B cell (primary cell): Measurements from ENCODE around the gene ACSS1. TPM values are rescaled to one million over a fixed set of nuclear protein-coding genes. Genes with fewer than 3 reads are reported as not detected.

Experiments
- ATAC-seq: fragments of 200-7000 bp; cut with Tn5 transposase; one replicate; pipeline ENCODE4 v1.10.0; 2021; ENCODE audit warnings: low read depth, mild to moderate bottlenecking, moderate number of reproducible peaks, moderate library complexity
- CTCF ChIA-PET: fragments of 350-600 bp; sonication (Branson Sonifier 250); formaldehyde crosslinking; loops from one replicate; lab custom pipeline; 2021; ENCODE audit warnings: antibody characterized with exemption, inconsistent platforms; lab: Charles Lee
- POLR2A ChIA-PET: fragments of 350-600 bp; sonication (Branson Sonifier 250); formaldehyde crosslinking; loops from one replicate; lab custom pipeline; 2021; ENCODE audit warnings: antibody characterized with exemption; lab: Charles Lee
- DNase-seq: peaks from one replicate; pipeline ENCODE4 v3.0.0; 2013
- H2AFZ ChIP-seq: 2 replicates; pipeline ENCODE4 v1.6.1; 2012; ENCODE audit warnings: mild to moderate bottlenecking, low read depth, low read length; ENCODE audit not compliant: insufficient read depth, poor library complexity, severe bottlenecking
- H3K27ac ChIP-seq, 2 donors: 1 replicate in 1 of 2; 2 replicates in 1 of 2; pipeline ENCODE4 v1.5.1; 2012 to 2013; ENCODE audit warnings: low read length in 2 of 2, mild to moderate bottlenecking in 2 of 2, moderate library complexity in 1 of 2
- H3K27me3 ChIP-seq, 4 experiments: fragments of 200-600 bp in 1 of 4; sonication (generic) in 1 of 4; replicated peaks in 1 of 4; 1 replicate in 2 of 4; 2 replicates in 2 of 4; pipeline versions ENCODE4 v1.6.1 to v1.7.0; 2013 to 2016; ENCODE audit warnings: low read length in 3 of 4, mild to moderate bottlenecking in 2 of 4, mixed read lengths in 1 of 4, moderate library complexity in 1 of 4; ENCODE audit not compliant: insufficient read depth in 4 of 4, control insufficient read depth in 3 of 4; ENCODE audit errors: control extremely low read depth in 1 of 4
- H3K36me3 ChIP-seq, 2 experiments: replicated peaks in 1 of 2; 1 replicate in 1 of 2; 2 replicates in 1 of 2; pipeline versions ENCODE4 v1.6.1 to v1.7.1; 2013; ENCODE audit warnings: low read length in 1 of 2; ENCODE audit not compliant: insufficient read depth in 2 of 2, control insufficient read depth in 1 of 2; ENCODE audit errors: control extremely low read depth in 1 of 2, extremely low read depth in 1 of 2
- H3K4me1 ChIP-seq, 2 donors: fragments of 200-600 bp in 1 of 2; sonication (generic) in 1 of 2; 1 replicate in 1 of 2; 2 replicates in 1 of 2; pipeline versions ENCODE4 v1.5.1 to v1.6.1; 2013 to 2017; ENCODE audit warnings: low read length in 2 of 2; ENCODE audit not compliant: control insufficient read depth in 2 of 2, insufficient read depth in 2 of 2
- H3K4me2 ChIP-seq: replicated peaks from 2 replicates; pipeline ENCODE3; 2012; ENCODE audit warnings: mild to moderate bottlenecking, low read depth, low read length; ENCODE audit not compliant: poor library complexity, severe bottlenecking
- H3K4me3 ChIP-seq, 5 experiments: fragments of 200-600 bp in 1 of 5; sonication (generic) in 1 of 5; 1 replicate in 3 of 5; 2 replicates in 2 of 5; pipeline versions ENCODE4 v1.5.1 to v1.7.0; 2011 to 2016; ENCODE audit warnings: low read length in 4 of 5, mild to moderate bottlenecking in 4 of 5, low read depth in 2 of 5, control low read depth in 1 of 5, moderate library complexity in 1 of 5; ENCODE audit not compliant: insufficient read depth in 1 of 5; ENCODE audit errors: control extremely low read depth in 1 of 5, extremely low read depth in 1 of 5
- H3K79me2 ChIP-seq: fragments of 200-600 bp; sonication (generic); one replicate; pipeline ENCODE4 v1.6.0; 2016; ENCODE audit warnings: low read length; ENCODE audit not compliant: control insufficient read depth, insufficient read depth
- H3K9ac ChIP-seq: fragments of 200-600 bp; sonication (generic); 2 replicates; pipeline ENCODE4 v1.6.1; 2017; ENCODE audit warnings: mild to moderate bottlenecking, low read length, moderate library complexity
- H3K9me3 ChIP-seq, 3 donors: one replicate each; pipeline versions ENCODE4 v1.6.1 to v1.7.1; 2013; ENCODE audit warnings: low read length in 2 of 3; ENCODE audit not compliant: control insufficient read depth in 2 of 3, insufficient read depth in 1 of 3; ENCODE audit errors: control extremely low read depth in 1 of 3
- H4K20me1 ChIP-seq: 2 replicates; pipeline ENCODE4 v1.6.0; 2012; ENCODE audit warnings: mild to moderate bottlenecking, low read length; ENCODE audit not compliant: insufficient read depth, control insufficient read depth, poor library complexity, severe bottlenecking
- H3K27ac Mint-ChIP-seq: one replicate; pipeline ENCODE4 v1.8.0; 2021; ENCODE audit warnings: mixed read lengths
- H3K27me3 Mint-ChIP-seq: one replicate; pipeline ENCODE4 v1.8.0; 2021; ENCODE audit warnings: mixed read lengths
- H3K4me1 Mint-ChIP-seq: one replicate; pipeline ENCODE4 v1.8.0; 2021; ENCODE audit warnings: mixed read lengths
- H3K4me3 Mint-ChIP-seq: one replicate; pipeline ENCODE4 v1.8.0; 2021; ENCODE audit warnings: mixed read lengths
- H3K9me3 Mint-ChIP-seq: one replicate; pipeline ENCODE4 v1.8.0; 2022; ENCODE audit warnings: mixed read lengths; ENCODE audit not compliant: insufficient read depth
- EZH2 ChIP-seq: IDR thresholded peaks from 2 replicates; pipeline ENCODE4 v1.6.1; 2012; ENCODE audit warnings: borderline replicate concordance, low read depth, mild to moderate bottlenecking, moderate library complexity, low read length; ENCODE audit not compliant: insufficient read depth, poor library complexity, severe bottlenecking
- WGBS: methylation state at CpG from one replicate; pipeline ENCODE4 v1.1.5; 2013; ENCODE audit warnings: missing lambda C conversion rate; ENCODE audit not compliant: insufficient coverage; 5-methylcytosine and 5-hydroxymethylcytosine counted together
- intact Hi-C: fragments of 100-400 bp; cut with micrococcal nuclease; formaldehyde crosslinking; loops from one replicate; pipeline ENCODE4 v1.10.0; 2022
- polyA plus RNA-seq: library from polyadenylated mRNA; depleted of rRNA; stranded (reverse); fragments of >200 nt; gene quantifications from 2 replicates; pipeline ENCODE4 v1.2.3, GENCODE V29; 2012
- total RNA-seq, 2 donors: library from RNA; stranded (reverse); fragments of 120-200 nt in 1 of 2; gene quantifications; 1 replicate in 1 of 2; 2 replicates in 1 of 2; pipeline versions ENCODE4 v1.2.3 to v1.2.4, GENCODE V29; 2013 to 2022
- TF ChIP-seq, protein P1 (sequence below): fragments of 200-600 bp; IDR thresholded peaks from one replicate; pipeline ENCODE4 v1.8.0; 2022; ENCODE audit warnings: antibody characterized with exemption, mild to moderate bottlenecking

The ACSS1 gene
- total and polyA plus RNA-seq, 2 donors (not counting 1 experiment from before 2014, with no cell fraction given) = 82.7 to 95.5 TPM

DNA sequence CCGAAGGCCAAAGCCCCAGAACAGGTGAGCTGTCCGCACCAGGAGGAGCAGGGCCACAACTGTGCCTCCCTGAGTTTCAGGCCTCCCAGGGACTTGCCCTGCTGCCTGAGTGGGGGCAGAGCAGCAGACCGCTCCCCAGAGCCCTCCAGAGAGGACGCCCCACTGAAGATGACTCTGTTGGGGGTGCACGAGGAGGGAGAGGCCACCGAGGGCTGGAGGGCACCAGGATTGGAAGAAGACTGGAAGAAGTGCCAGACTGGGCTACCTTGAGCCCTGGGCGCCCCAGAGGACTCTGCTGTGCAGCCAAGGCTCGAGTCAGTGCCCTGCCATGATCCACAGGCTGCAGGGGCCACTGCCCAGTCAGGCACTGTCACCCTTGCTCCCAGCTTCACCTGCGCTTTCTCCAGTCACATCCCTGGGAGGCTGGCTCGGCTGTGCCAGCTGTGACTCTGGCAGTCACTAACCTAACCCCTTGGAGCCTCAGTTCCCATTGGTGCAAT lies 97.6 kb downstream of the ACSS1 start:
- Histone ChIP-seq H3K9me3 (no peaks in the 10 kb centered on the region), H3K4me2 (no peak overlapping the region), H3K36me3 (peaks cover 7 to 37% of the 10 kb centered on the region in 2 experiments), H3K27me3 (no peaks in the 10 kb centered on the region), H4K20me1 (no peaks in the 10 kb centered on the region), H3K4me3 (no peak overlapping the region), H3K4me1 (no peaks in the 10 kb centered on the region), H3K79me2 (no peaks in the 10 kb centered on the region), H3K9ac (no peak overlapping the region), H2AFZ (no peak overlapping the region), H3K27ac (no peak overlapping the region)
- Mint-ChIP-seq H3K9me3 (no peaks in the 10 kb centered on the region), H3K27me3 (no peaks in the 10 kb centered on the region), H3K4me1 (peaks cover 7% of the 10 kb centered on the region), H3K4me3 (no peak overlapping the region), H3K27ac (no peak overlapping the region)
- TF ChIP-seq, protein P1, sequence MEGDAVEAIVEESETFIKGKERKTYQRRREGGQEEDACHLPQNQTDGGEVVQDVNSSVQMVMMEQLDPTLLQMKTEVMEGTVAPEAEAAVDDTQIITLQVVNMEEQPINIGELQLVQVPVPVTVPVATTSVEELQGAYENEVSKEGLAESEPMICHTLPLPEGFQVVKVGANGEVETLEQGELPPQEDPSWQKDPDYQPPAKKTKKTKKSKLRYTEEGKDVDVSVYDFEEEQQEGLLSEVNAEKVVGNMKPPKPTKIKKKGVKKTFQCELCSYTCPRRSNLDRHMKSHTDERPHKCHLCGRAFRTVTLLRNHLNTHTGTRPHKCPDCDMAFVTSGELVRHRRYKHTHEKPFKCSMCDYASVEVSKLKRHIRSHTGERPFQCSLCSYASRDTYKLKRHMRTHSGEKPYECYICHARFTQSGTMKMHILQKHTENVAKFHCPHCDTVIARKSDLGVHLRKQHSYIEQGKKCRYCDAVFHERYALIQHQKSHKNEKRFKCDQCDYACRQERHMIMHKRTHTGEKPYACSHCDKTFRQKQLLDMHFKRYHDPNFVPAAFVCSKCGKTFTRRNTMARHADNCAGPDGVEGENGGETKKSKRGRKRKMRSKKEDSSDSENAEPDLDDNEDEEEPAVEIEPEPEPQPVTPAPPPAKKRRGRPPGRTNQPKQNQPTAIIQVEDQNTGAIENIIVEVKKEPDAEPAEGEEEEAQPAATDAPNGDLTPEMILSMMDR = no peak
- TF ChIP-seq EZH2 = no peak
- ChIA-PET CTCF (no interaction called here), POLR2A (no interaction called here)
- DNase-seq = no peak
- intact Hi-C loops = no loop called here
- 95% methylated on average over 10 of the region's 10 CpGs for WGBS
- no peak for ATAC-seq

DNA sequence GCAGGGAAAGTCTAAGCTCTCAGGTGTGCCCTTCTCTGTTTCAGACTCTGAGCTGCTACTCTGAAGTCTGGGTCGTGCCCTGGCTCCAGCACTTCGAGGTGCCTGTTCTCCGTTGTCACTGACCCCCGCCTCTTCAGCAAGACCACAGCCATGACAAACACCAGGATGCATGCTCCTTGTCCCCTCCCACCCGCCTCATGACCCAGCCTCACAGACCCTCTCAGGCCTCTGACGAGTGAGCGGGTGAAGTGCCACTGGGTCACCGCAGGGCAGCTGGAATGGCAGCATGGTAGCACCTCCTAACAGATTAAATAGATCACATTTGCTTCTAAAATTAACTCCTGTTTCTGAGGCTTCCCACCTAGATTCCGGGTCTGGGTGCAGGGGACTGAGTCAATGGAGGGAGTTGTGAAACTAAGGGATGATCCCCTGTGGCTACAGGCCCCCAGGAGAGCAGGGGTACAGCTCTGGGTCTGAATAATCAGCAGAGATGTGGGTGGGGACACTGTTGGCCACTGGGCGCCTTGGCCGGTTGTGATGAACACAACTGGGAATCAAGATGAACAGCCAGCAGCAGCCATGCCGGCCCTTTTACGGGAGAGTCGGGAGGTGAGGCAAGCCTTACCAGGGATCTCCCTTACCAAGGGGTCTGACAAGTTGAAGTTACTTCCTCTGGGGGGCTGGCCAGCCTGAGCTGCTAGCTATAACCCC lies 98.2 kb downstream of the ACSS1 start:
- no peaks in the 10 kb centered on the region for H3K79me2 ChIP-seq
- Mint-ChIP-seq H3K27me3 (no peaks in the 10 kb centered on the region), H3K9me3 (no peaks in the 10 kb centered on the region), H3K27ac (no peak overlapping the region), H3K4me3 (no peak overlapping the region), H3K4me1 (peaks cover 12% of the 10 kb centered on the region)
- H2AFZ ChIP-seq = no peak overlapping the region
- H3K27me3 ChIP-seq = no peaks in the 10 kb centered on the region
- ATAC-seq = no peak
- H3K4me2 ChIP-seq = no peak overlapping the region
- no peak for DNase-seq
- intact Hi-C loops = no loop called here
- no peak overlapping the region for H3K9ac ChIP-seq
- H3K27ac ChIP-seq = no peak overlapping the region
- no peaks in the 10 kb centered on the region for H4K20me1 ChIP-seq
- H3K36me3 ChIP-seq = peaks cover 7 to 35% of the 10 kb centered on the region in 2 experiments
- no peaks in the 10 kb centered on the region for H3K9me3 ChIP-seq
- H3K4me3 ChIP-seq = no peak overlapping the region
- peaks cover 5% of the 10 kb centered on the region in 2 donors for H3K4me1 ChIP-seq
- WGBS = 95% methylated on average over 14 of the region's 14 CpGs
- ChIA-PET POLR2A (no interaction called here), CTCF (no interaction called here)
- no peak for TF ChIP-seq EZH2
- TF ChIP-seq, protein P1 = no peak
